GM20000 (cell line): ENCODE measurements around the gene CTNNBL1.

ENCODE experiments used
- DNase-seq: peaks from one replicate; pipeline ENCODE4 v3.0.0; 2012; ENCODE audit warnings: low spot score
- TF ChIP-seq, protein P1 (sequence below): IDR thresholded peaks from 2 replicates; pipeline ENCODE4 v1.5.1; 2012; ENCODE audit warnings: mild to moderate bottlenecking, control low read depth; ENCODE audit errors: extremely low read depth, missing control alignments

CTNNBL1 gene

GRCh38 chr20:37886851-37887297, 193.0 kb downstream of the CTNNBL1 start:
- TF ChIP-seq, protein P1, sequence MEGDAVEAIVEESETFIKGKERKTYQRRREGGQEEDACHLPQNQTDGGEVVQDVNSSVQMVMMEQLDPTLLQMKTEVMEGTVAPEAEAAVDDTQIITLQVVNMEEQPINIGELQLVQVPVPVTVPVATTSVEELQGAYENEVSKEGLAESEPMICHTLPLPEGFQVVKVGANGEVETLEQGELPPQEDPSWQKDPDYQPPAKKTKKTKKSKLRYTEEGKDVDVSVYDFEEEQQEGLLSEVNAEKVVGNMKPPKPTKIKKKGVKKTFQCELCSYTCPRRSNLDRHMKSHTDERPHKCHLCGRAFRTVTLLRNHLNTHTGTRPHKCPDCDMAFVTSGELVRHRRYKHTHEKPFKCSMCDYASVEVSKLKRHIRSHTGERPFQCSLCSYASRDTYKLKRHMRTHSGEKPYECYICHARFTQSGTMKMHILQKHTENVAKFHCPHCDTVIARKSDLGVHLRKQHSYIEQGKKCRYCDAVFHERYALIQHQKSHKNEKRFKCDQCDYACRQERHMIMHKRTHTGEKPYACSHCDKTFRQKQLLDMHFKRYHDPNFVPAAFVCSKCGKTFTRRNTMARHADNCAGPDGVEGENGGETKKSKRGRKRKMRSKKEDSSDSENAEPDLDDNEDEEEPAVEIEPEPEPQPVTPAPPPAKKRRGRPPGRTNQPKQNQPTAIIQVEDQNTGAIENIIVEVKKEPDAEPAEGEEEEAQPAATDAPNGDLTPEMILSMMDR = no peak
- DNase-seq = no peak

DNA sequence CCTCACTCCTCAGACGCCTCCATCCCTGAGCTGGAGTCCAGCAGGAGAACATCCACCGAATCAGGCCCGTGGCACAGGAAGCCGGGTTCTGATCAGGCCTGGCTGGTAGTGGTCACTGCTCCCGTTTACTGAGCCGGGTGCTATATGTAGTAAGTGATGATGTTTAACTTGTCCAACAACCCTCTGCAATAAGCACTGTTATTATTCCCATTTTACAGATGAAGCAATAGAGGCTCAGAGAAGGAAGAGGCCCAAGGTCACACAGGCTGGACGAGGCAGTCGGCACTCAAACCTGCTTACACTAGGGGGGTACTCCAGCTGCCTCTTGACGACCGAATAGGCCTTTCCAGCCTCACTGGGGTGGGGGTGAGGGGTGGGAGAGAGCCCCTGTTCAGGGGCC, 194.8 kb downstream of the CTNNBL1 start:
- TF ChIP-seq, protein P1 = no peak
- no peak for DNase-seq

- no peak for DNase-seq
- TF ChIP-seq, protein P1 = no peak
These were observed 196.3 kb downstream of the CTNNBL1 start for GRCh38 chr20:37890108-37890507.

DNA sequence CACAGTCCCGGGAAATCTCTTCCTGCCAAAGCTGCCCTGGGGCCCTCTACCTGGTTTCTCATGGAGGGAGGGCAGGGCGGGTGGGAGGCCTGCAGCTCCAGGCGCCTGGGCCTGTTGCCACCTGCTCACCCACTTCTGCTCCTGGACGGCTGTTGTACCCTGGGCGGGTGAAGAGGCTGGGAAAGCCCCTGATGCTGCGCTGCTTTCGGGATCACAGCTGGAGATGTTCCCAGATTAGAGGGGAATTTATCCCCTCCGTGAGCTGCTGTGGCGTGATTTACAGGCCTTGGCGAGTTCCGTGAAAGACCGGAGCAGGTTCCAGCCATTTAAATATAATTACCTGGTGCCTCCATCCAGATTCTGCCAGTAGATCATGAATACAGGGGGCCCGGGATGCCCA, 196.8 kb downstream of the CTNNBL1 start:
- DNase-seq = no peak
- TF ChIP-seq, protein P1 = no peak

GRCh38 chr20:37892001-37892400, 198.2 kb downstream of the CTNNBL1 start:
- DNase-seq = no peak
- TF ChIP-seq, protein P1 = no peak

- TF ChIP-seq, protein P1 = no peak
- no peak for DNase-seq
These were observed 199.9 kb downstream of the CTNNBL1 start for GRCh38 chr20:37893566-37894241.

DNA sequence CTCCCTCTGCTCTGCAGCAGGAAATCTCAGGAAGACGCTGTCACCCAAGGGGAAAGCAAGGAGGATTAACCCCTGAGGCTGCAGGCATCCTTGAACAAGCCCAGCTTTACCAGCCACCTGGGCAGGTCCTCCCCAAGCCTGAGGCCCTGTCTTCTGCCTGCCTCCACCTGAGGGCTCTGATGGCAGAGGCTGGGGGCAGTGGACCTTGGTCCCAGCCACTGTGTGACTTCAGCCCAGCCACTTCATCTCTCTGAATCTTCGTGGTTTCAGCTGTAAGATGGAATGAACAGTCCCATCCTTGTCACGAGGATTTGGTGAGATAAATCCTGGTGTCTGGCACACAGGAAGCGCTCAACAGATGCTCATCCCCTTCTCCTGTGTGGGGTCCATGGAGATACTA, 200.6 kb downstream of the CTNNBL1 start:
- no peak for DNase-seq
- TF ChIP-seq, protein P1 = no peak
